Inflammatory macrophage treated with lipopolysaccharide for 4 hours (primary cell): ENCODE results near the gene NEURL3.

Source experiments
- DNase-seq: peaks from one replicate; pipeline ENCODE4 v3.0.0-alpha.2; 2020

Gene NEURL3

GRCh38 chr2:96527286-96528005, 22.3 kb upstream of the NEURL3 start:
- DNase-seq, result peak; percentile 62

GRCh38 chr2:96526615-96527285, 21.6 kb upstream of the NEURL3 start:
- DNase-seq, result no peak

- no peak for DNase-seq
Measured at GRCh38 chr2:96526101-96526591, 21.0 kb upstream of the NEURL3 start.

- no peak for DNase-seq
Measured at GRCh38 chr2:96525211-96525507, 20.0 kb upstream of the NEURL3 start.

GRCh38 chr2:96524482-96525210, 19.5 kb upstream of the NEURL3 start:
- no peak for DNase-seq

- DNase-seq, result no peak
Measured at GRCh38 chr2:96523659-96524481, 18.7 kb upstream of the NEURL3 start.

- no peak for DNase-seq
Measured at GRCh38 chr2:96522304-96523203, 17.4 kb upstream of the NEURL3 start.

- no peak for DNase-seq
Measured at GRCh38 chr2:96521219-96521618, 16.1 kb upstream of the NEURL3 start.

GRCh38 chr2:96520697-96521096, 15.5 kb upstream of the NEURL3 start:
- no peak for DNase-seq

GRCh38 chr2:96520231-96520630, 15.1 kb upstream of the NEURL3 start:
- DNase-seq, result no peak

- DNase-seq, result no peak
Measured at GRCh38 chr2:96517079-96517478, 11.9 kb upstream of the NEURL3 start.

- DNase-seq, result no peak
Measured at GRCh38 chr2:96514521-96514920, 9.4 kb upstream of the NEURL3 start.

GRCh38 chr2:96512341-96512740, 7.2 kb upstream of the NEURL3 start:
- DNase-seq, result no peak

GRCh38 chr2:96511851-96512250, 6.7 kb upstream of the NEURL3 start:
- DNase-seq, result no peak

GRCh38 chr2:96510931-96511595, 5.9 kb upstream of the NEURL3 start:
- DNase-seq, result no peak

- no peak for DNase-seq
Measured at GRCh38 chr2:96509847-96510230, 4.7 kb upstream of the NEURL3 start.

GRCh38 chr2:96509114-96509846, 4.1 kb upstream of the NEURL3 start:
- DNase-seq, result peak; percentile 84

GRCh38 chr2:96508521-96509113, 3.5 kb upstream of the NEURL3 start:
- DNase-seq, result no peak

- DNase-seq, result peak; percentile 80
Measured at GRCh38 chr2:96507957-96508520, 2.9 kb upstream of the NEURL3 start.

GRCh38 chr2:96506907-96507240, 1.7 kb upstream of the NEURL3 start:
- no peak for DNase-seq
